ENCODE data around the gene TCF3. TPM values are rescaled to one million over a fixed set of nuclear protein-coding genes. Genes with fewer than 3 reads are reported as not detected.

TCF3 gene
- total RNA-seq, 1 experiment from 2014 or later: 208 TPM

DNA sequence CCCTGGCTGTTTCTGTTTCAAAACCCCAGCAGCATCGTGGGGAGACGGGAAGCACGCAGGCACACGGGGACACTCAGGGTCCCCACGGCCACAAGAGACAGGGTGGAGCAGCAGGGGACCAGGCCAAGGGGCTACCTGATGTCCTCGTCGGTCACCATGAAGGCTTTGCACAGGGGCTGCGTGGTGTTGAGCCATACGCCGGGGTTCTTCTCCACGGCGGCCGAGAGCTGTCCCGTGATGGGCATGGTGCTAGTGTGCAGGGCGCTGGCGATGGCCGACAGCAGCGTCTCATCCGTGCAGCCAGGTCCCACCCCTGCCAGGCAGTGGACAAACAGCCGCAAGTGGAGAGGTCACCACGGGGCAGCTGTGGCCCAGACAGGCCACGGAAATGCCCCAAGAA is 71.5 kb downstream of the TCF3 start:
- DNase-seq (ENCODE audit: low read depth, low spot score): no peak
- no peak for TF ChIP-seq POLR2A (IDR thresholded peaks at IDR 0.05; ENCODE audit: borderline replicate concordance, extremely low read depth, insufficient read depth, insufficient read length)
- TF ChIP-seq CEBPB (IDR thresholded peaks at IDR 0.05; ENCODE audit: low read depth): no peak
- no peak for TF ChIP-seq SIN3A (IDR thresholded peaks at IDR 0.05; ENCODE audit: low read depth)
- no peak for TF ChIP-seq EZH2 (IDR thresholded peaks at IDR 0.05)
- no peak for TF ChIP-seq POLR2AphosphoS5 (IDR thresholded peaks at IDR 0.05; ENCODE audit: low read depth, low read length)
- TF ChIP-seq CBX3 (IDR thresholded peaks at IDR 0.05; ENCODE audit: low read depth): no peak
- TF ChIP-seq FOSL1 (IDR thresholded peaks at IDR 0.05; ENCODE audit: low read depth): no peak
- no peak for TF ChIP-seq EGR1 (IDR thresholded peaks at IDR 0.05; ENCODE audit: low read depth)
- TF ChIP-seq ELF1 (IDR thresholded peaks at IDR 0.05; ENCODE audit: borderline replicate concordance, low read depth): no peak
- no peak for TF ChIP-seq JUND (IDR thresholded peaks at IDR 0.05)
- no peak for TF ChIP-seq SP1 (IDR thresholded peaks at IDR 0.05; ENCODE audit: low read depth)
- no peak for TF ChIP-seq ZFX (IDR thresholded peaks at IDR 0.05)
- H3K27ac ChIP-seq (ENCODE audit: low read depth, low read length): no peak overlapping the region
- H3K36me3 ChIP-seq (ENCODE audit: control insufficient read depth in 1 of 2, insufficient read depth in 2 of 2, low read length in 2 of 2): peaks cover 4 to 11% of the 10 kb centered on the region in 2 experiments; a peak in 1 of 4 replicates
- no peaks in the 10 kb centered on the region for H3K9me3 ChIP-seq (ENCODE audit: control insufficient read depth in 1 of 2, insufficient read depth in 1 of 2, low read depth in 1 of 2, low read length in 2 of 2)
- peaks cover 7% of the 10 kb centered on the region; the same call in 1 of the 2 replicates for H3K79me2 ChIP-seq (ENCODE audit: insufficient read depth, low read length)
- no peak overlapping the region for H3K4me2 ChIP-seq (ENCODE audit: low read length)
- BruUV-seq (replicated peaks): no TSS peak
- no peak overlapping the region for H2AFZ ChIP-seq (ENCODE audit: low read depth, low read length, poor library complexity, severe bottlenecking)
- H3K4me3 ChIP-seq (replicated peaks in 1 of 2; ENCODE audit: low read depth in 1 of 2, low read length in 2 of 2): no peak overlapping the region
- no peaks in the 10 kb centered on the region for H4K20me1 ChIP-seq (ENCODE audit: insufficient read depth)
- H3K4me1 ChIP-seq (ENCODE audit: control insufficient read depth in 1 of 2, insufficient read depth in 2 of 2, low read length in 2 of 2): peaks cover 0 to 3% of the 10 kb centered on the region in 2 experiments; a peak in 2 of 4 replicates
- ATAC-seq: no peak
- no peaks in the 10 kb centered on the region for H3K27me3 ChIP-seq (ENCODE audit: insufficient read depth, low read length)
- no peaks in the 10 kb centered on the region for H3K9me2 ChIP-seq (ENCODE audit: insufficient read depth)
- ChIA-PET POLR2A (no interaction called here), CTCF (no interaction called here), RAD21 (ENCODE audit: low non-redundant PET in 1 of 2, low total read pairs in 2 of 2, uncharacterized antibody in 2 of 2, unreplicated experiment in 2 of 2) (no interaction called here)
- H3K9ac ChIP-seq (ENCODE audit: low read length): no peak overlapping the region
- intact Hi-C loops (cut with micrococcal nuclease): no loop called here

- POLR2A ChIA-PET: no interaction called here
- peaks cover 4 to 11% of the 10 kb centered on the region in 2 experiments; a peak in 1 of 4 replicates for H3K36me3 ChIP-seq (ENCODE audit: control insufficient read depth in 1 of 2, insufficient read depth in 2 of 2, low read length in 2 of 2)
Measured at GRCh38 chr19:1580382-1580781, 72.0 kb downstream of the TCF3 start.

More at GRCh38 chr19:1580382-1580781, 72.0 kb downstream of the TCF3 start:
- no peak overlapping the region for H3K9ac ChIP-seq (ENCODE audit: low read length)
- DNase-seq (ENCODE audit: low read depth, low spot score) (no peak), ATAC-seq (no peak)
- intact Hi-C loops (cut with micrococcal nuclease): no loop called here
- H3K27me3 ChIP-seq (ENCODE audit: insufficient read depth, low read length): no peaks in the 10 kb centered on the region
- no peak overlapping the region for H3K4me2 ChIP-seq (ENCODE audit: low read length)
- BruUV-seq (replicated peaks): no TSS peak
- no peak overlapping the region for H2AFZ ChIP-seq (ENCODE audit: low read depth, low read length, poor library complexity, severe bottlenecking)
- no peaks in the 10 kb centered on the region for H3K4me1 ChIP-seq (ENCODE audit: control insufficient read depth in 1 of 2, insufficient read depth in 2 of 2, low read length in 2 of 2)
- H3K79me2 ChIP-seq (ENCODE audit: insufficient read depth, low read length): peaks cover 2% of the 10 kb centered on the region; the same call in 1 of the 2 replicates
- no peak for TF ChIP-seq POLR2A (IDR thresholded peaks at IDR 0.05; ENCODE audit: borderline replicate concordance, extremely low read depth, insufficient read depth, insufficient read length)
- TF ChIP-seq EZH2 (IDR thresholded peaks at IDR 0.05): no peak
- TF ChIP-seq SRF (IDR thresholded peaks at IDR 0.05; ENCODE audit: low read depth): no peak
- TF ChIP-seq CEBPB (IDR thresholded peaks at IDR 0.05; ENCODE audit: low read depth): no peak
- no peak for TF ChIP-seq FOSL1 (IDR thresholded peaks at IDR 0.05; ENCODE audit: low read depth)
- no peak for TF ChIP-seq ATF3 (IDR thresholded peaks at IDR 0.05)
- no peaks in the 10 kb centered on the region for H3K9me3 ChIP-seq (ENCODE audit: control insufficient read depth in 1 of 2, insufficient read depth in 1 of 2, low read depth in 1 of 2, low read length in 2 of 2)
- ChIA-PET RAD21 (ENCODE audit: low non-redundant PET in 1 of 2, low total read pairs in 2 of 2, uncharacterized antibody in 2 of 2, unreplicated experiment in 2 of 2) (no interaction called here), CTCF (no interaction called here)
- no peaks in the 10 kb centered on the region for H3K9me2 ChIP-seq (ENCODE audit: insufficient read depth)
- no peak overlapping the region for H3K4me3 ChIP-seq (replicated peaks in 1 of 2; ENCODE audit: low read depth in 1 of 2, low read length in 2 of 2)
- H4K20me1 ChIP-seq (ENCODE audit: insufficient read depth): no peaks in the 10 kb centered on the region
- no peak overlapping the region for H3K27ac ChIP-seq (ENCODE audit: low read depth, low read length)

Data from HCT116 (cell line).